Calu3 (cell line): Measurements from ENCODE around the gene MTUS2. TPM values are rescaled to one million over a fixed set of nuclear protein-coding genes. Genes with fewer than 3 reads are reported as not detected.
A peak's percentile ranks its signal among the peaks of the same experiment; 100 is the strongest.

Source experiments
- BruUV-seq: library from RNA; stranded (reverse); fragments of 400-500 nt; replicated peaks from 2 replicates; lab custom pipeline; 2021; lab: Mats Ljungman, UMichigan
- CTCF ChIA-PET: fragments of 300-600 bp; sonication (Branson Sonifier 250); formaldehyde crosslinking; loops from one replicate; lab custom pipeline; 2022; ENCODE audit warnings: antibody characterized with exemption; lab: Charles Lee
- DNase-seq: peaks from one replicate; pipeline ENCODE4 v3.0.0; 2022
- H3K27ac Mint-ChIP-seq: one replicate; pipeline ENCODE4 v1.8.0; 2022; ENCODE audit warnings: mixed read lengths; ENCODE audit not compliant: unreplicated experiment
- H3K27me3 Mint-ChIP-seq: one replicate; pipeline ENCODE4 v1.8.0; 2022; ENCODE audit warnings: mixed read lengths; ENCODE audit not compliant: unreplicated experiment
- H3K36me3 Mint-ChIP-seq: one replicate; pipeline ENCODE4 v1.8.0; 2022; ENCODE audit warnings: mild to moderate bottlenecking, moderate library complexity, mixed read lengths; ENCODE audit not compliant: insufficient read depth, unreplicated experiment
- H3K4me1 Mint-ChIP-seq: one replicate; pipeline ENCODE4 v1.8.0; 2022; ENCODE audit warnings: mild to moderate bottlenecking, low read depth, mixed read lengths; ENCODE audit not compliant: unreplicated experiment
- H3K4me3 Mint-ChIP-seq: one replicate; pipeline ENCODE4 v1.8.0; 2022; ENCODE audit warnings: mild to moderate bottlenecking, low read depth, moderate library complexity, mixed read lengths; ENCODE audit not compliant: unreplicated experiment
- H3K9me3 Mint-ChIP-seq: one replicate; pipeline ENCODE4 v1.8.0; 2022; ENCODE audit warnings: low read depth, mixed read lengths; ENCODE audit not compliant: unreplicated experiment
- CTCF ChIP-seq: fragments of 200-600 bp; IDR thresholded peaks from one replicate; pipeline ENCODE4 v1.8.0; 2022; ENCODE audit warnings: antibody characterized with exemption; ENCODE audit not compliant: unreplicated experiment
- intact Hi-C: fragments of 100-400 bp; cut with micrococcal nuclease; formaldehyde crosslinking; loops from one replicate; pipeline ENCODE4 v1.10.0; 2022; ENCODE audit not compliant: unreplicated experiment
- total RNA-seq: library from RNA; stranded (reverse); gene quantifications from 2 replicates; pipeline ENCODE4 v1.2.3, GENCODE V29; 2022

MTUS2 gene
- total RNA-seq, 1 experiment from 2014 or later = not detected

GRCh38 chr13:29530901-29531300 lies 710.8 kb downstream of the MTUS2 start:
- CTCF ChIA-PET = no interaction called here
- intact Hi-C loops = no loop called here
- Mint-ChIP-seq H3K9me3 (no peaks in the 10 kb centered on the region), H3K27ac (no peak overlapping the region), H3K27me3 (no peaks in the 10 kb centered on the region), H3K4me3 (no peak overlapping the region), H3K4me1 (no peaks in the 10 kb centered on the region), H3K36me3 (peaks cover 30% of the 10 kb centered on the region)
- BruUV-seq = no TSS peak
- no peak for DNase-seq
- TF ChIP-seq CTCF = no peak

DNA sequence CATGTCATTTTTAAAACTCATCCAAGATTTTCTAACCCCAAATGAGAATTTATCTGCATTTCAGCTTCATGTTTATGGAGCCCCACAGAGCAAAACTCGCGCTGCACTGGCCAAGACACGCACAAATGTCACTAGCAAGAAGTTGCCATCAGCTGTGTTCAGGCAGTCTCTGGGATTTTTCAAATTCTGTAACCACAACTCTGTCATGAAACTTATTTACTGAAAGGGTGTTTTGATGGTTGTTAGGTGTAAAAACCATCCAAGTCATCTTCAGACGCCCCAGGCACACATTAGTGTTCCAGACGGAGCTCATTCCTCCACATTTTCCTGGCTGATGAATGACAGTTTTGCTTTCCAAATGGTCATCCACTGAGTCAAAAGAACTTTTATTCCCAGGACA lies 712.0 kb downstream of the MTUS2 start:
- Mint-ChIP-seq H3K36me3 (peaks cover 26% of the 10 kb centered on the region), H3K4me3 (no peak overlapping the region), H3K27me3 (no peaks in the 10 kb centered on the region), H3K27ac (no peak overlapping the region), H3K9me3 (no peaks in the 10 kb centered on the region), H3K4me1 (no peaks in the 10 kb centered on the region)
- no TSS peak for BruUV-seq
- no peak for TF ChIP-seq CTCF
- no peak for DNase-seq
- CTCF ChIA-PET = no interaction called here
- intact Hi-C loops = no loop called here

DNA sequence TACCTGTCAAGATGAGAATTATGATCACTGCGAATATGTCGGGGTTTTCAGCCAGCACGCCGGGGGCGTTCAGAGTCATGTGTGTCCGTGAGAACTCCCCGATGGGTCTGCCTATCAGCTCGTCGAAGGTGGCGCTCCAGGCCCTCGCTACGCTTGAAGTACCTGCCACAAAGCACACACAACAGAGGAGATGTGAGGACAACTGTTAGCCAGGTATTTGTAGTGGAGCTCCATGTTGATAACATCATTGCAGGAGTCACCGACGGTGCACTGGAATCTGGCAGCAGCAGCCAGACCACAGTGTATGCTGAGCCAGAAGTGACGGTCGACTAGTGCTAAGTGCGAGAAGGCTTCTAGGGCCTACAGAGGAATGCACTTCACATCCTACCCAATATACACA lies 712.7 kb downstream of the MTUS2 start:
- H3K27me3 Mint-ChIP-seq = no peaks in the 10 kb centered on the region
- no peak for DNase-seq
- H3K4me3 Mint-ChIP-seq = no peak overlapping the region
- peaks cover 26% of the 10 kb centered on the region for H3K36me3 Mint-ChIP-seq
- BruUV-seq = no TSS peak
- no peak for TF ChIP-seq CTCF
- intact Hi-C loops = no loop called here
- H3K27ac Mint-ChIP-seq = no peak overlapping the region
- H3K9me3 Mint-ChIP-seq = no peaks in the 10 kb centered on the region
- CTCF ChIA-PET = no interaction called here
- no peaks in the 10 kb centered on the region for H3K4me1 Mint-ChIP-seq

- H3K36me3 Mint-ChIP-seq = peaks cover 24% of the 10 kb centered on the region
- intact Hi-C loops = no loop called here
- no peaks in the 10 kb centered on the region for H3K27me3 Mint-ChIP-seq
- no peaks in the 10 kb centered on the region for H3K4me1 Mint-ChIP-seq
- DNase-seq = no peak
- H3K27ac Mint-ChIP-seq = peak overlapping the region; percentile 27
- BruUV-seq = no TSS peak
- H3K4me3 Mint-ChIP-seq = no peak overlapping the region
- CTCF ChIA-PET = no interaction called here
- H3K9me3 Mint-ChIP-seq = no peaks in the 10 kb centered on the region
- TF ChIP-seq CTCF = no peak
Observed at GRCh38 chr13:29534083-29534482, 713.9 kb downstream of the MTUS2 start.
